B cell (primary cell): ENCODE data around the gene WDR82.

Experiments
- EZH2 ChIP-seq: IDR thresholded peaks from 2 replicates; pipeline ENCODE4 v1.6.1; 2012; ENCODE audit warnings: borderline replicate concordance, low read depth, mild to moderate bottlenecking, moderate library complexity, low read length; ENCODE audit not compliant: insufficient read depth, poor library complexity, severe bottlenecking
- TF ChIP-seq, protein P1 (sequence below): fragments of 200-600 bp; IDR thresholded peaks from one replicate; pipeline ENCODE4 v1.8.0; 2022; ENCODE audit warnings: antibody characterized with exemption, mild to moderate bottlenecking

DNA sequence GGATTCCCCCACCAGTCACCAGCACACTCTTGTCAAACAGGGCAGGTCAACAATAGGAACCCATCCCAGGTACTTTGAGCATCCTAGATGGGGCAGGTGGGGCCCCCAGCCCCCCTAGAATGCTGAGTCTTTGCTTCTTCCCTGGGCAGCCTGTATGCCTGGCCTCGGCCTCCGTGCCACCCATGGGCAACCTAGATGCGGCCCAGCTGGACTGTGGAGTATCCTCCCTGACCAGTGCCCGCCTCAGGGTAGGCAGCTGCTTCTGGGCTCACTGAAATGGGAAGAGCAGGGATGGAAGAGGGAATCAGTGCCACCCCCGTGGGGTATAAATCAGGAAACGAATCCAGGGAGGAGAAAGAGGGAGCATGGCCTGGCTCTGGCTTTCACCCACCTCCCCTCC, 48.5 kb upstream of the WDR82 start:
- TF ChIP-seq EZH2, result no peak
- TF ChIP-seq, protein P1, sequence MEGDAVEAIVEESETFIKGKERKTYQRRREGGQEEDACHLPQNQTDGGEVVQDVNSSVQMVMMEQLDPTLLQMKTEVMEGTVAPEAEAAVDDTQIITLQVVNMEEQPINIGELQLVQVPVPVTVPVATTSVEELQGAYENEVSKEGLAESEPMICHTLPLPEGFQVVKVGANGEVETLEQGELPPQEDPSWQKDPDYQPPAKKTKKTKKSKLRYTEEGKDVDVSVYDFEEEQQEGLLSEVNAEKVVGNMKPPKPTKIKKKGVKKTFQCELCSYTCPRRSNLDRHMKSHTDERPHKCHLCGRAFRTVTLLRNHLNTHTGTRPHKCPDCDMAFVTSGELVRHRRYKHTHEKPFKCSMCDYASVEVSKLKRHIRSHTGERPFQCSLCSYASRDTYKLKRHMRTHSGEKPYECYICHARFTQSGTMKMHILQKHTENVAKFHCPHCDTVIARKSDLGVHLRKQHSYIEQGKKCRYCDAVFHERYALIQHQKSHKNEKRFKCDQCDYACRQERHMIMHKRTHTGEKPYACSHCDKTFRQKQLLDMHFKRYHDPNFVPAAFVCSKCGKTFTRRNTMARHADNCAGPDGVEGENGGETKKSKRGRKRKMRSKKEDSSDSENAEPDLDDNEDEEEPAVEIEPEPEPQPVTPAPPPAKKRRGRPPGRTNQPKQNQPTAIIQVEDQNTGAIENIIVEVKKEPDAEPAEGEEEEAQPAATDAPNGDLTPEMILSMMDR, result no peak
